SK-N-SH treated with all-trans-retinoic acid at 6 μM for 48 hours (cell line): ENCODE results near the gene UBE4A.

Source experiments
- ATAC-seq: fragments of 200-7000 bp; cut with Tn5 transposase; 3 replicates; pipeline ENCODE4 v1.9.1; 2020; ENCODE audit warnings: mild to moderate bottlenecking, moderate library complexity
- ARNTL ChIP-seq: fragments of 450-650 bp; formaldehyde crosslinking; IDR thresholded peaks from 2 replicates; pipeline ENCODE4 v1.5.0; 2020; ENCODE audit warnings: low read depth, mild to moderate bottlenecking, moderate library complexity, borderline replicate concordance
- BACH2 ChIP-seq: fragments of 250-450 bp; sonication (Bioruptor Pico); IDR thresholded peaks from 2 replicates; pipeline ENCODE4 v1.9.0; 2021; ENCODE audit warnings: mild to moderate bottlenecking, borderline replicate concordance
- CREB5 ChIP-seq: fragments of 250-450 bp; sonication (Bioruptor Pico); IDR thresholded peaks from 2 replicates; pipeline ENCODE4 v1.5.1; 2020; ENCODE audit warnings: low read depth, mild to moderate bottlenecking, moderate library complexity
- CSDC2 ChIP-seq: fragments of 250-450 bp; sonication (Bioruptor Pico); IDR thresholded peaks from 2 replicates; pipeline ENCODE4 v1.5.0; 2020; ENCODE audit warnings: mild to moderate bottlenecking, moderate library complexity
- GLIS3 ChIP-seq: fragments of 250-450 bp; sonication (Bioruptor Pico); IDR thresholded peaks from 2 replicates; pipeline ENCODE4 v1.5.0; 2020; ENCODE audit warnings: mild to moderate bottlenecking, moderate library complexity
- ISL1 ChIP-seq: fragments of 250-450 bp; sonication (Bioruptor Pico); IDR thresholded peaks from 2 replicates; pipeline ENCODE4 v2.1.2; 2022; ENCODE audit warnings: mild to moderate bottlenecking, moderate library complexity
- PATZ1 ChIP-seq: fragments of 250-450 bp; sonication (Bioruptor Pico); IDR thresholded peaks from 2 replicates; pipeline ENCODE4 v1.8.0; 2020; ENCODE audit warnings: mild to moderate bottlenecking, moderate library complexity, borderline replicate concordance
- POU6F1 ChIP-seq: fragments of 250-450 bp; sonication (Bioruptor Pico); IDR thresholded peaks from 2 replicates; pipeline ENCODE4 v1.8.0; 2021; ENCODE audit warnings: low read depth, mild to moderate bottlenecking, moderate library complexity, borderline replicate concordance
- PPARA ChIP-seq: fragments of 250-450 bp; sonication (Bioruptor Pico); IDR thresholded peaks from 2 replicates; pipeline ENCODE4 v1.5.0; 2020; ENCODE audit warnings: mild to moderate bottlenecking, borderline replicate concordance
- RARB ChIP-seq: fragments of 250-450 bp; sonication (Bioruptor Pico); IDR thresholded peaks from 2 replicates; pipeline ENCODE4 v1.8.0; 2021; ENCODE audit warnings: mild to moderate bottlenecking, moderate library complexity
- SNAI2 ChIP-seq: fragments of 250-450 bp; sonication (Bioruptor Pico); IDR thresholded peaks from 2 replicates; pipeline ENCODE4 v1.5.0; 2020; ENCODE audit warnings: mild to moderate bottlenecking, moderate library complexity
- TCF4 ChIP-seq: fragments of 250-450 bp; sonication (Bioruptor Pico); IDR thresholded peaks from 2 replicates; pipeline ENCODE4 v1.8.0; 2021; ENCODE audit warnings: mild to moderate bottlenecking, moderate library complexity, borderline replicate concordance
- TOX ChIP-seq: fragments of 250-450 bp; sonication (Bioruptor Pico); IDR thresholded peaks from 2 replicates; pipeline ENCODE4 v1.8.0; 2021; ENCODE audit warnings: mild to moderate bottlenecking, moderate library complexity, borderline replicate concordance
- ZC3H10 ChIP-seq: fragments of 250-450 bp; sonication (Bioruptor Pico); IDR thresholded peaks from 2 replicates; pipeline ENCODE4 v1.5.1; 2021; ENCODE audit warnings: mild to moderate bottlenecking, moderate library complexity
- ZFP3 ChIP-seq: fragments of 250-450 bp; sonication (Bioruptor Pico); IDR thresholded peaks from 2 replicates; pipeline ENCODE4 v1.5.0; 2020; ENCODE audit warnings: mild to moderate bottlenecking, moderate library complexity
- ZFP30 ChIP-seq: fragments of 450-650 bp; formaldehyde crosslinking; IDR thresholded peaks from 2 replicates; pipeline ENCODE4 v1.5.0; 2022; ENCODE audit warnings: mild to moderate bottlenecking, moderate library complexity
- ZNF565 ChIP-seq: fragments of 450-650 bp; formaldehyde crosslinking; conservative IDR thresholded peaks from 2 replicates; pipeline ENCODE4 v1.5.0; 2020; ENCODE audit warnings: low read depth, mild to moderate bottlenecking, moderate library complexity
- ZNF70 ChIP-seq: fragments of 450-650 bp; formaldehyde crosslinking; IDR thresholded peaks from 2 replicates; pipeline ENCODE4 v1.5.0; 2020; ENCODE audit warnings: mild to moderate bottlenecking, moderate library complexity
- ZNF8 ChIP-seq: fragments of 450-650 bp; formaldehyde crosslinking; IDR thresholded peaks from 2 replicates; pipeline ENCODE4 v1.5.0; 2020; ENCODE audit warnings: mild to moderate bottlenecking, moderate library complexity
- TF ChIP-seq, protein P1 (sequence below): fragments of 250-450 bp; sonication (Bioruptor Pico); IDR thresholded peaks from 2 replicates; pipeline ENCODE4 v1.5.0; 2020; ENCODE audit warnings: mild to moderate bottlenecking, moderate library complexity

UBE4A gene

DNA sequence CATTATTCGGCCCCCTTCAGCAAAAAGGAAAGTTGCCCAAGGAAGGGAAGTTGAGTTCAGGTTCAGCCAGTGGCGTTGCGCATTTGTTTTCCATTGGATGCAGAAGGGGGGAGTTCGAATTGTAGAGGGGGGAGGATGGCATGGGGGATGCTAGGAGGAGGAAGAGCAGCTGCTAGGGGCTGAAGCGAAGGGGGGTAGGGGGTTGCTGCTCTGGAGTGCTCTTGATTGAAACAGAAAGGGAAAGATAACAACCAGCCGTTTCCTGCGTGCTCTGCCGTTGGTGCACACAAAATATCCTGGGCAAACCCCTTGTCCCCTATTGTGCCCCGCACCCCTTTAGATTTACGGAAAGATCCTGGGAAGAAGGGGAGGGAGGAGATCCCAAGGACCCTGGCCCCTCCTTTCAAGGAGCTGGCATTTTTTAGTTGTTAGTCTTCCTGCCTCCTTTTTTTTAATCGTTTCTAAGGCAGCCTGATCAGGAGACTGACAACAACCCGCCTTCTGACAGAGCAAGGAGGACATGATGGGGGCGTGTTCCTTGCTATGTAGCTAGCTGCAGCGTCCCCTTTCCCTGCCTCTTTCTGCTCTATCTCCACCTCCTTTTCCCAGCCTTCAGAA lies 79.0 kb downstream of the UBE4A start (continued):
- no peak for TF ChIP-seq ARNTL (CRISPR knock-in tag)
- TF ChIP-seq ZFP30 (CRISPR knock-in tag): no peak
- TF ChIP-seq TCF4: no peak
- TF ChIP-seq ZNF8 (CRISPR knock-in tag): no peak
- no peak for TF ChIP-seq ZNF70 (CRISPR knock-in tag)
- TF ChIP-seq ISL1 (CRISPR knock-in tag): no peak
- TF ChIP-seq PPARA (CRISPR knock-in tag): no peak
- TF ChIP-seq BACH2: no peak
- no peak for TF ChIP-seq GLIS3

DNA sequence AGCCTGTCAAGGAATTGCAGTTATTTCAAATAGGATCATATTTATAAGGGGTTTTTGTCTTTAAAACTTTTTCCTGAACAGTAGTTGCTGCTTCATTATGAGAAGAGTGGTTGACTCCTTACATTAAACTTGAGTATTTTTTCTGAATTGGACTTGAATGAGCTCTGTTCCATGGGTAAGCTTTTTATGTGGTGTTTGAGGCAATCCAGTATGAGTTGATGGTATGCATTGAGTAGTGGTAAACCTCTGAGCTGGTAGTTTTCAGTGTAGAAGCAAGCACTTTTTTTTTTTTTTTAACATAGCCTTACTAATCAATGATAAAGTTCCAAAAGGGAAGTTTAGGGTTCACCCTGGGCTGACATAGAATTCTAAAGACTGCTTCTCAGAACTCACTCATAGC lies 80.2 kb downstream of the UBE4A start:
- no peak for TF ChIP-seq RARB (CRISPR knock-in tag)
- no peak for TF ChIP-seq GLIS3
- TF ChIP-seq ZFP3 (CRISPR knock-in tag): no peak
- TF ChIP-seq PPARA (CRISPR knock-in tag): no peak
- TF ChIP-seq ZC3H10 (CRISPR knock-in tag): no peak
- TF ChIP-seq, protein P1, sequence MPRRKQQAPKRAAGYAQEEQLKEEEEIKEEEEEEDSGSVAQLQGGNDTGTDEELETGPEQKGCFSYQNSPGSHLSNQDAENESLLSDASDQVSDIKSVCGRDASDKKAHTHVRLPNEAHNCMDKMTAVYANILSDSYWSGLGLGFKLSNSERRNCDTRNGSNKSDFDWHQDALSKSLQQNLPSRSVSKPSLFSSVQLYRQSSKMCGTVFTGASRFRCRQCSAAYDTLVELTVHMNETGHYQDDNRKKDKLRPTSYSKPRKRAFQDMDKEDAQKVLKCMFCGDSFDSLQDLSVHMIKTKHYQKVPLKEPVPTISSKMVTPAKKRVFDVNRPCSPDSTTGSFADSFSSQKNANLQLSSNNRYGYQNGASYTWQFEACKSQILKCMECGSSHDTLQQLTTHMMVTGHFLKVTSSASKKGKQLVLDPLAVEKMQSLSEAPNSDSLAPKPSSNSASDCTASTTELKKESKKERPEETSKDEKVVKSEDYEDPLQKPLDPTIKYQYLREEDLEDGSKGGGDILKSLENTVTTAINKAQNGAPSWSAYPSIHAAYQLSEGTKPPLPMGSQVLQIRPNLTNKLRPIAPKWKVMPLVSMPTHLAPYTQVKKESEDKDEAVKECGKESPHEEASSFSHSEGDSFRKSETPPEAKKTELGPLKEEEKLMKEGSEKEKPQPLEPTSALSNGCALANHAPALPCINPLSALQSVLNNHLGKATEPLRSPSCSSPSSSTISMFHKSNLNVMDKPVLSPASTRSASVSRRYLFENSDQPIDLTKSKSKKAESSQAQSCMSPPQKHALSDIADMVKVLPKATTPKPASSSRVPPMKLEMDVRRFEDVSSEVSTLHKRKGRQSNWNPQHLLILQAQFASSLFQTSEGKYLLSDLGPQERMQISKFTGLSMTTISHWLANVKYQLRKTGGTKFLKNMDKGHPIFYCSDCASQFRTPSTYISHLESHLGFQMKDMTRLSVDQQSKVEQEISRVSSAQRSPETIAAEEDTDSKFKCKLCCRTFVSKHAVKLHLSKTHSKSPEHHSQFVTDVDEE (CRISPR knock-in tag): no peak
- no peak for TF ChIP-seq ZNF8 (CRISPR knock-in tag)
- TF ChIP-seq SNAI2 (CRISPR knock-in tag): no peak
- TF ChIP-seq ZFP30 (CRISPR knock-in tag): no peak
- TF ChIP-seq ARNTL (CRISPR knock-in tag): no peak
- TF ChIP-seq BACH2: no peak
- TF ChIP-seq ZNF565 (CRISPR knock-in tag): no peak
- TF ChIP-seq CSDC2 (CRISPR knock-in tag): no peak
- no peak for TF ChIP-seq PATZ1 (CRISPR knock-in tag)
- no peak for TF ChIP-seq TCF4
- TF ChIP-seq, all 23 proteins: peak for 0

GRCh38 chr11:118441770-118442275 lies 82.4 kb downstream of the UBE4A start:
- no peak for ATAC-seq
- TF ChIP-seq TOX (CRISPR knock-in tag): no peak
- TF ChIP-seq ZNF565 (CRISPR knock-in tag): no peak
- TF ChIP-seq CSDC2 (CRISPR knock-in tag): no peak
- no peak for TF ChIP-seq POU6F1 (CRISPR knock-in tag)
- no peak for TF ChIP-seq ZC3H10 (CRISPR knock-in tag)
- TF ChIP-seq ARNTL (CRISPR knock-in tag): no peak
- no peak for TF ChIP-seq SNAI2 (CRISPR knock-in tag)
- TF ChIP-seq GLIS3: no peak
- TF ChIP-seq CREB5: no peak
- TF ChIP-seq, protein P1 (CRISPR knock-in tag): no peak
- no peak for TF ChIP-seq ISL1 (CRISPR knock-in tag)

More for the DNA sequence above, 80.2 kb downstream of the UBE4A start:
- ATAC-seq: no peak
